Neural crest cell (in vitro differentiated cells): ENCODE data around the gene AFDN. TPM values are rescaled to one million over a fixed set of nuclear protein-coding genes. Genes with fewer than 3 reads are reported as not detected.

ENCODE experiments used
- DNase-seq: peaks from one replicate; pipeline ENCODE4 v3.0.0; 2021; ENCODE audit warnings: low read depth, mixed read lengths, low spot score
- H3K27ac Mint-ChIP-seq: one replicate; pipeline ENCODE4 v1.8.0; 2021; ENCODE audit warnings: mild to moderate bottlenecking, mixed read lengths; ENCODE audit not compliant: unreplicated experiment
- H3K27me3 Mint-ChIP-seq: 2 replicates; pipeline ENCODE4 v1.8.0; 2021; ENCODE audit warnings: low read depth, mild to moderate bottlenecking, mixed read lengths
- H3K36me3 Mint-ChIP-seq: 2 replicates; pipeline ENCODE4 v1.8.0; 2021; ENCODE audit warnings: low read depth, mild to moderate bottlenecking, mixed read lengths
- H3K4me1 Mint-ChIP-seq: 2 replicates; pipeline ENCODE4 v1.8.0; 2021; ENCODE audit warnings: mixed read lengths
- H3K4me3 Mint-ChIP-seq: one replicate; pipeline ENCODE4 v1.8.0; 2021; ENCODE audit warnings: mild to moderate bottlenecking, mixed read lengths
- H3K9me3 Mint-ChIP-seq: 2 replicates; pipeline ENCODE4 v1.8.0; 2021; ENCODE audit warnings: mixed read lengths
- CTCF ChIP-seq: fragments of 200-600 bp; sonication (generic); conservative IDR thresholded peaks from 2 replicates; pipeline ENCODE4 v1.5.0; 2021; ENCODE audit warnings: antibody characterized with exemption, mild to moderate bottlenecking
- total RNA-seq: library from RNA; stranded (reverse); gene quantifications from 2 replicates; pipeline ENCODE4 v1.2.1, GENCODE V29; 2021

AFDN gene
- total RNA-seq, 1 donor from 2014 or later, result 143 TPM

- no peak for TF ChIP-seq CTCF
- peaks cover 8% of the 10 kb centered on the region for H3K36me3 Mint-ChIP-seq
- no peak overlapping the region for H3K27ac Mint-ChIP-seq
- no peaks in the 10 kb centered on the region for H3K27me3 Mint-ChIP-seq
- no peaks in the 10 kb centered on the region for H3K9me3 Mint-ChIP-seq
- DNase-seq, result no peak
- H3K4me3 Mint-ChIP-seq, result no peak overlapping the region
- no peaks in the 10 kb centered on the region for H3K4me1 Mint-ChIP-seq
These were observed 83.3 kb downstream of the AFDN start for GRCh38 chr6:167910007-167910406.

GRCh38 chr6:167910652-167911051, 83.9 kb downstream of the AFDN start:
- Mint-ChIP-seq H3K27me3 (no peaks in the 10 kb centered on the region), H3K36me3 (peaks cover 9% of the 10 kb centered on the region), H3K4me1 (no peaks in the 10 kb centered on the region), H3K27ac (no peak overlapping the region), H3K4me3 (no peak overlapping the region), H3K9me3 (no peaks in the 10 kb centered on the region)
- TF ChIP-seq CTCF, result no peak
- no peak for DNase-seq

GRCh38 chr6:167912494-167912893, 85.8 kb downstream of the AFDN start:
- Mint-ChIP-seq H3K4me3 (no peak overlapping the region), H3K27me3 (no peaks in the 10 kb centered on the region), H3K36me3 (peaks cover 9% of the 10 kb centered on the region), H3K27ac (no peak overlapping the region), H3K4me1 (no peaks in the 10 kb centered on the region), H3K9me3 (no peaks in the 10 kb centered on the region)
- no peak for TF ChIP-seq CTCF
- DNase-seq, result no peak

GRCh38 chr6:167913699-167914098, 87.0 kb downstream of the AFDN start:
- no peak for DNase-seq

GRCh38 chr6:167915139-167915538, 88.4 kb downstream of the AFDN start:
- peaks cover 6% of the 10 kb centered on the region for H3K36me3 Mint-ChIP-seq

More at GRCh38 chr6:167913699-167914098, 87.0 kb downstream of the AFDN start:
- Mint-ChIP-seq H3K4me3 (no peak overlapping the region), H3K9me3 (no peaks in the 10 kb centered on the region), H3K4me1 (no peaks in the 10 kb centered on the region), H3K27ac (no peak overlapping the region), H3K36me3 (peaks cover 6% of the 10 kb centered on the region), H3K27me3 (no peaks in the 10 kb centered on the region)
- TF ChIP-seq CTCF, result no peak

More at GRCh38 chr6:167915139-167915538, 88.4 kb downstream of the AFDN start:
- no peak overlapping the region for H3K27ac Mint-ChIP-seq
- no peak for TF ChIP-seq CTCF
- H3K4me1 Mint-ChIP-seq, result no peaks in the 10 kb centered on the region
- no peaks in the 10 kb centered on the region for H3K27me3 Mint-ChIP-seq
- no peaks in the 10 kb centered on the region for H3K9me3 Mint-ChIP-seq
- no peak overlapping the region for H3K4me3 Mint-ChIP-seq
- no peak for DNase-seq
